HG02623 (cell line): ENCODE measurements around the gene SUN2.

Source experiments
- ATAC-seq: cut with Tn5 transposase; IDR thresholded peaks from one replicate; pipeline ENCODE4 v1.9.1; 2021; ENCODE audit warnings: moderate library complexity; ENCODE audit not compliant: unreplicated experiment

The SUN2 gene

GRCh38 chr22:38699143-38699542, 56.7 kb downstream of the SUN2 start:
- no peak for ATAC-seq

DNA sequence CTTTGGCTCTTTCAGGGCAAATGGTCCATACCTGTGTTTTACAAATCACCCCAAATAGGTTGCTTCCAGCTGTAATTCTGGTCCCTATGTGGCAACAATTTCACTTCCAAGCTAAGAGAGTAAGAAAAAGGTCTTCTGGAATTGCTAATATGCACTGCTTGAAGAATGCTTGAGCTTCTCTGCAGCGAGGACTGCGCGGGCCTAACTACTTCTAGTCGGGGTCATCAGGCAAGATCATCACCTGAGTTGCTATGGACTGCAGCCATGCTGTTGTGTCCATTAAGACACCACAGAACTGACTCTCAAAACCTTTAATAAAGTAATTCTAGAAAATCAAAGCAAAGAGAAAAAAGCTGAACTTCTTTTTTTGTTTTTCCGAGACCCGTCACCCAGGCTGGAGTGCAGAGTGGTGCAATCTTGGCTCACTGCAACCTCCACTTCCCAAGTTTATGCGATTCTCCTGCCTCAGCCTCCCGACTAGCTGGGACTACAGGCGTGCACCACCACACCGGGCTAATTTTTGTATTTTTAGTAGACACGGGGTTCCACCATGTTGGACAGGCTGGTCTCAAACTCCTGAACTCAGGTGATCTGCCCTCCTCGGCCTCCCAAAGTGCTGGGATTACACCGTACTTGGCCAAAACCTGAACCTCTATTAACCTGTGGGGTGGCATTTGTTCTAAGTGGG, 57.2 kb downstream of the SUN2 start:
- no peak for ATAC-seq

DNA sequence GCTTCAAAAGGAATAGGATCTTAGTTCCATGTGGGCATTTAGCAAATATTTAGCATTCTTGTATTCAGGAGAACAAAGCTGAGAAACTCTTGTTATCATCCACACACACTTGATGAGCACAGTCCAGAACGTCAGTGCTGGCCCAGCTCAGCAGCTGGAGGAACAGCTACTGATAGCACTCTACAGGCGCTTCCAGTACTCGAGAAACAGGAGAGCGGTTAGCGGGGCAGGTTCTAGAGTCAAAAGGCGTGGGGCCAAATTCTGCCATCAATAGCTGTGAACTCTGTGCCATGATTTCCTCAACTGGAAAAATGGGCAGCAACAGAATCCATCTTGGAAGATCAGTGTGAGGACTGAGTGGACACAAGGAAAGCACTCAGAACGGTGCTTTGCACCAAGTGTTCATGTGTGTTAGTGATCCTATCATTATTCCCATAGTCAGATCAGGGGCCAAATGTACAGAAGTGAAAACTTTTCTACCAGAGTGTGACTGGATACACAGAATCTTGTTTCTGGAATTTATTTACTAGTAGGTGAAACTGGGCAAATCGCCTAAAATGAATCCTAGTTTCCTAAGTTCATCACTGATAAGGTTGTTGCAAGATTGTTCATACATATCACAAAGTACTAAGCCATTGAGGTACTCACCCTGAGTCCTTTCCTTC, 58.2 kb downstream of the SUN2 start:
- no peak for ATAC-seq

GRCh38 chr22:38696606-38697424, 59.0 kb downstream of the SUN2 start:
- ATAC-seq, result no peak

DNA sequence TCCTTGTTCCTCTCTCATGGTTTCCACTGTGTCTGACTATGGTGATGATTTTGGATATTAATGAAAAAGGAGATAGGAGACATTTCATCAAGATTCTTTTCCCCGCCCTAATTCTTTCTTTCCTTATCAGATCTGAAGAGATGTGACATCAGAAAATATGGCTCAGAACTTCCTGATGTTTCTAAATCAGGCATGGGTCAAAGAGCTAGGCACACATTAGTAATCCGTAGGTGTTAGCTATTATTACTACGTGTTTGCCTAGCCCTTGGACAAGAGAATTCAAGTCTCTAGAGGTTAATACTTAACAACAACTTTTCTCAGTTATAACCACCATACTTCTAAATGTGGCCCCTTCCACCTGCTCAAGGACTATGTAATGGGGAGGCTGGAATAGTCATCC, 60.9 kb downstream of the SUN2 start:
- ATAC-seq, result no peak

GRCh38 chr22:38694049-38694448, 61.7 kb downstream of the SUN2 start:
- ATAC-seq, result no peak

DNA sequence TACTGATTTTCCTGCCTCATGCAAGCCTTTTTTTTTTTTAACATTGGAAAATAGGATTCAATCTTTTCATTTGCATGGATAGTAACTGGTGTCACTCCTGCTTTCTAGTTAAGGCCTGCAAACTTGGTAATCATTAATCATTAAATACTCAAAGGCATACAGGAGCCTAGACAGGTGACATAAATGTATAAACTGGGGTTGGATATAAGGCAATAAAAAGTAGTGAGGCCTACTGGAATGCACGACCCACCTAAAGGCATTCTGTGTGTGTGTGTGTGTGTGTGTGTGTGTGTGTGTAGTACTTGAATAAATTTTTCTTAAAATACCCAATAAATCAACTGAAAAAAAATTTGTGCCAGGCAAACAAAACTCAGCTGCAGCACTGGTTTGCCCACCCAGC, 66.1 kb downstream of the SUN2 start:
- no peak for ATAC-seq

GRCh38 chr22:38685761-38686160, 70.0 kb downstream of the SUN2 start:
- no peak for ATAC-seq

- no peak for ATAC-seq
These were observed 70.9 kb downstream of the SUN2 start for GRCh38 chr22:38684895-38685294.
